ENCODE measurements around the gene LCN2. TPM values are rescaled to one million over a fixed set of nuclear protein-coding genes. Genes with fewer than 3 reads are reported as not detected.

Gene LCN2
- total RNA-seq, 2 donors from 2014 or later = 4.9 to 24.6 TPM

GRCh38 chr9:128138001-128138400, 11.3 kb upstream of the LCN2 start:
- DNase-seq (no peak), ATAC-seq (no peak)
- intact Hi-C loops (cut with DNase I) = no loop called here
- no peak overlapping the region for H3K4me3 ChIP-seq
- H3K9me3 ChIP-seq = no peaks in the 10 kb centered on the region
- TF ChIP-seq CTCF (IDR thresholded peaks at IDR 0.05) (no peak), POLR2A (IDR thresholded peaks at IDR 0.05) (no peak)
- no peaks in the 10 kb centered on the region for H3K27me3 ChIP-seq
- H3K4me1 ChIP-seq = no peaks in the 10 kb centered on the region
- 80 to 83% methylated on average over 2 to 3 of the region's 3 CpGs for WGBS, 2 donors
- H3K27ac ChIP-seq = no peak overlapping the region
- no peaks in the 10 kb centered on the region for H3K36me3 ChIP-seq (replicated peaks in 1 of 2; ENCODE audit: insufficient read depth in 1 of 2, low read depth in 2 of 2)

- ATAC-seq (no peak), DNase-seq (no peak)
- intact Hi-C loops (cut with DNase I) = no loop called here
- Histone ChIP-seq H3K4me1 (no peaks in the 10 kb centered on the region), H3K36me3 (replicated peaks in 1 of 2; ENCODE audit: insufficient read depth in 1 of 2, low read depth in 2 of 2) (no peaks in the 10 kb centered on the region), H3K27me3 (no peaks in the 10 kb centered on the region), H3K27ac (no peak overlapping the region), H3K9me3 (no peaks in the 10 kb centered on the region), H3K4me3 (no peak overlapping the region)
- 33 to 70% methylated on average over 1 to 4 of the region's 16 CpGs for WGBS, 2 donors
- no peak for TF ChIP-seq CTCF (IDR thresholded peaks at IDR 0.05)
- TF ChIP-seq POLR2A (IDR thresholded peaks at IDR 0.05) = no peak
Measured at GRCh38 chr9:128139621-128140020, 9.6 kb upstream of the LCN2 start.

GRCh38 chr9:128141604-128142003, 7.6 kb upstream of the LCN2 start:
- H3K4me1 ChIP-seq = no peaks in the 10 kb centered on the region
- DNase-seq = no peak
- TF ChIP-seq CTCF (IDR thresholded peaks at IDR 0.05) (no peak), POLR2A (IDR thresholded peaks at IDR 0.05) (no peak)
- WGBS, 2 donors = 85 to 97% methylated on average over 2 to 3 of the region's 3 CpGs
- no peaks in the 10 kb centered on the region for H3K36me3 ChIP-seq (replicated peaks in 1 of 2; ENCODE audit: insufficient read depth in 1 of 2, low read depth in 2 of 2)
- no peak overlapping the region for H3K4me3 ChIP-seq
- intact Hi-C loops (cut with DNase I) = no loop called here
- no peaks in the 10 kb centered on the region for H3K27me3 ChIP-seq
- no peaks in the 10 kb centered on the region for H3K9me3 ChIP-seq
- no peak for ATAC-seq
- H3K27ac ChIP-seq = no peak overlapping the region

GRCh38 chr9:128142061-128142460, 7.2 kb upstream of the LCN2 start:
- no peak overlapping the region for H3K27ac ChIP-seq
- intact Hi-C loops (cut with DNase I) = no loop called here
- no peak for TF ChIP-seq POLR2A (IDR thresholded peaks at IDR 0.05)
- no peak for TF ChIP-seq CTCF (IDR thresholded peaks at IDR 0.05)
- WGBS, 2 donors = 61 to 76% methylated on average over 4 of the region's 4 CpGs
- H3K4me3 ChIP-seq = no peak overlapping the region
- no peak for DNase-seq
- no peaks in the 10 kb centered on the region for H3K9me3 ChIP-seq
- H3K36me3 ChIP-seq (replicated peaks in 1 of 2; ENCODE audit: insufficient read depth in 1 of 2, low read depth in 2 of 2) = no peaks in the 10 kb centered on the region
- no peaks in the 10 kb centered on the region for H3K4me1 ChIP-seq
- ATAC-seq = no peak
- H3K27me3 ChIP-seq = no peaks in the 10 kb centered on the region

- H3K36me3 ChIP-seq (replicated peaks in 1 of 2; ENCODE audit: insufficient read depth in 1 of 2, low read depth in 2 of 2) = no peaks in the 10 kb centered on the region
- intact Hi-C loops (cut with DNase I) = no loop called here
- H3K9me3 ChIP-seq = no peaks in the 10 kb centered on the region
- no peak for ATAC-seq
- no peak overlapping the region for H3K27ac ChIP-seq
- DNase-seq = no peak
- no peaks in the 10 kb centered on the region for H3K27me3 ChIP-seq
- no peak overlapping the region for H3K4me3 ChIP-seq
- TF ChIP-seq CTCF (IDR thresholded peaks at IDR 0.05) = no peak
- no peak for TF ChIP-seq POLR2A (IDR thresholded peaks at IDR 0.05)
- 71 to 91% methylated on average over 2 of the region's 2 CpGs for WGBS, 2 donors
- H3K4me1 ChIP-seq = no peaks in the 10 kb centered on the region
Measured at GRCh38 chr9:128142596-128142995, 6.7 kb upstream of the LCN2 start.

Measured in body of pancreas (tissue), 4 donors.